GM23338 (cell line): ENCODE data around the gene KDELR1.

Experiments used
- EZH2 ChIP-seq: fragments of 200-600 bp; sonication (generic); IDR thresholded peaks from one replicate; pipeline ENCODE4 v1.8.0; 2017; ENCODE audit warnings: antibody characterized with exemption, mild to moderate bottlenecking, low read depth; ENCODE audit not compliant: unreplicated experiment
- POLR2AphosphoS5 ChIP-seq: IDR thresholded peaks from 2 replicates; pipeline ENCODE4 v1.6.1; 2016; ENCODE audit warnings: antibody characterized with exemption, low read depth
- TF ChIP-seq, protein P1 (sequence below), 2 experiments: fragments of 200-600 bp in 1 of 2; sonication (generic) in 1 of 2; conservative IDR thresholded peaks; 2 replicates each; pipeline versions ENCODE4 v1.5.1 to v1.6.1; 2016 to 2017; ENCODE audit warnings: antibody characterized with exemption in 2 of 2, low read depth in 2 of 2, mild to moderate bottlenecking in 2 of 2, moderate library complexity in 1 of 2

DNA sequence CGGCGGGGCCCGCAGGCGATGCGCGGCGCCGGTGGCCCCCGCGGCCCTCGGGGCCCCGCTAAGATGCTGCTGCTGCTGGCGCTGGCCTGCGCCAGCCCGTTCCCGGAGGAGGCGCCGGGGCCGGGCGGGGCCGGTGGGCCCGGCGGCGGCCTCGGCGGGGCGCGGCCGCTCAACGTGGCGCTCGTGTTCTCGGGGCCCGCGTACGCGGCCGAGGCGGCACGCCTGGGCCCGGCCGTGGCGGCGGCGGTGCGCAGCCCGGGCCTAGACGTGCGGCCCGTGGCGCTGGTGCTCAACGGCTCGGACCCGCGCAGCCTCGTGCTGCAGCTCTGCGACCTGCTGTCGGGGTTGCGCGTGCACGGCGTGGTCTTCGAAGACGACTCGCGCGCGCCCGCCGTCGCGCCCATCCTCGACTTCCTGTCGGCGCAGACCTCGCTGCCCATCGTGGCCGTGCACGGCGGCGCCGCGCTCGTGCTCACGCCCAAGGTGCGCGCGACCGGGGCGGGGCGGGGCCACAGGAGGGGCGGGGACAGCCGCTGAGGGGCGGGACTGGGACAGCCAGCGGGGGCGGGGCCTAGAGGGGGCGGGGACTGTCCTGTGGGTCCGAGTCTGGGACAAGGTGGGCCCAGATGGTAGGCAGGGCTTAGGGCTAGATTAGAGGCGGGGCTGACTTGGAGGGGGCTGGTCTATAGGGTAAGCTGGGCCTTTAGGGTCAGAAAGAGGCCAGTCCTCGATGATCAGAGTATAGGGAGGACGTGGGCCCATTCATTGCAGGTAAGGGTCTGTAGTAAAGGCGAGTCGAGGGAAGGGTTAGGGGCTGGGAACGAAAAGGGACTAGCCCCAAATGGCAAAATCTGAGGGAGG is 7.3 kb upstream of the KDELR1 start:
- TF ChIP-seq, protein P1, sequence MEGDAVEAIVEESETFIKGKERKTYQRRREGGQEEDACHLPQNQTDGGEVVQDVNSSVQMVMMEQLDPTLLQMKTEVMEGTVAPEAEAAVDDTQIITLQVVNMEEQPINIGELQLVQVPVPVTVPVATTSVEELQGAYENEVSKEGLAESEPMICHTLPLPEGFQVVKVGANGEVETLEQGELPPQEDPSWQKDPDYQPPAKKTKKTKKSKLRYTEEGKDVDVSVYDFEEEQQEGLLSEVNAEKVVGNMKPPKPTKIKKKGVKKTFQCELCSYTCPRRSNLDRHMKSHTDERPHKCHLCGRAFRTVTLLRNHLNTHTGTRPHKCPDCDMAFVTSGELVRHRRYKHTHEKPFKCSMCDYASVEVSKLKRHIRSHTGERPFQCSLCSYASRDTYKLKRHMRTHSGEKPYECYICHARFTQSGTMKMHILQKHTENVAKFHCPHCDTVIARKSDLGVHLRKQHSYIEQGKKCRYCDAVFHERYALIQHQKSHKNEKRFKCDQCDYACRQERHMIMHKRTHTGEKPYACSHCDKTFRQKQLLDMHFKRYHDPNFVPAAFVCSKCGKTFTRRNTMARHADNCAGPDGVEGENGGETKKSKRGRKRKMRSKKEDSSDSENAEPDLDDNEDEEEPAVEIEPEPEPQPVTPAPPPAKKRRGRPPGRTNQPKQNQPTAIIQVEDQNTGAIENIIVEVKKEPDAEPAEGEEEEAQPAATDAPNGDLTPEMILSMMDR (conservative IDR thresholded peaks at IDR 0.05; ENCODE audit: low read depth in 2 of 2), result no peak
- TF ChIP-seq EZH2, result no peak
- peak; percentile 89 for TF ChIP-seq POLR2AphosphoS5
